ENCODE measurements around the gene OR2C3.
"Not testable (repeated sequence)": the region's sequence is repeated elsewhere in the genome, so short reads cannot be mapped to it uniquely, and the experiment has no call there.

OR2C3 gene

GRCh38 chr1:247540581-247540980 is 4.3 kb upstream of the OR2C3 start:
- no peak for DNase-seq (ENCODE audit: low read depth in 1 of 2, low spot score in 1 of 2)
- in situ Hi-C loops (cut with HindIII; ENCODE audit: low pct_unique_long_range_greater_than_20kb, low sequenced_read_pairs): no loop called here
- no peak for TF ChIP-seq JUND (IDR thresholded peaks at IDR 0.05; ENCODE audit: low read depth)

GRCh38 chr1:247539215-247539614 is 3.0 kb upstream of the OR2C3 start:
- no peak for TF ChIP-seq JUND (IDR thresholded peaks at IDR 0.05; ENCODE audit: low read depth)
- in situ Hi-C loops (cut with HindIII; ENCODE audit: low pct_unique_long_range_greater_than_20kb, low sequenced_read_pairs): no loop called here
- no peak for DNase-seq (ENCODE audit: low read depth in 1 of 2, low spot score in 1 of 2)

GRCh38 chr1:247538561-247538960 is 2.3 kb upstream of the OR2C3 start:
- in situ Hi-C loops (cut with HindIII; ENCODE audit: low pct_unique_long_range_greater_than_20kb, low sequenced_read_pairs): no loop called here
- no peak for TF ChIP-seq JUND (IDR thresholded peaks at IDR 0.05; ENCODE audit: low read depth)
- DNase-seq (ENCODE audit: low read depth in 1 of 2, low spot score in 1 of 2): no peak

GRCh38 chr1:247535402-247535801 is 838 bp downstream of the OR2C3 start:
- no peak for DNase-seq (ENCODE audit: low read depth in 1 of 2, low spot score in 1 of 2)
- in situ Hi-C loops (cut with HindIII; ENCODE audit: low pct_unique_long_range_greater_than_20kb, low sequenced_read_pairs): no loop called here
- no peak for TF ChIP-seq JUND (IDR thresholded peaks at IDR 0.05; ENCODE audit: low read depth)

- in situ Hi-C loops (cut with HindIII; ENCODE audit: low pct_unique_long_range_greater_than_20kb, low sequenced_read_pairs): no loop called here
- no peak for TF ChIP-seq JUND (IDR thresholded peaks at IDR 0.05; ENCODE audit: low read depth)
- no peak for DNase-seq (ENCODE audit: low read depth in 1 of 2, low spot score in 1 of 2)
Observed at GRCh38 chr1:247531937-247532336, 4.3 kb downstream of the OR2C3 start.

- in situ Hi-C loops (cut with HindIII; ENCODE audit: low pct_unique_long_range_greater_than_20kb, low sequenced_read_pairs): no loop called here
- no peak for DNase-seq (ENCODE audit: low read depth in 1 of 2, low spot score in 1 of 2)
- no peak for TF ChIP-seq JUND (IDR thresholded peaks at IDR 0.05; ENCODE audit: low read depth)
Observed at GRCh38 chr1:247530785-247531184, 5.5 kb downstream of the OR2C3 start.

GRCh38 chr1:247529771-247530355 is 6.4 kb downstream of the OR2C3 start:
- no peak for DNase-seq (ENCODE audit: low read depth in 1 of 2, low spot score in 1 of 2)
- in situ Hi-C loops (cut with HindIII; ENCODE audit: low pct_unique_long_range_greater_than_20kb, low sequenced_read_pairs): no loop called here
- no peak for TF ChIP-seq JUND (IDR thresholded peaks at IDR 0.05; ENCODE audit: low read depth)

- DNase-seq (ENCODE audit: low read depth in 1 of 2, low spot score in 1 of 2): no peak
- TF ChIP-seq JUND (IDR thresholded peaks at IDR 0.05; ENCODE audit: low read depth): no peak
- in situ Hi-C loops (cut with HindIII; ENCODE audit: low pct_unique_long_range_greater_than_20kb, low sequenced_read_pairs): no loop called here
Observed at GRCh38 chr1:247528812-247529474, 7.3 kb downstream of the OR2C3 start.

GRCh38 chr1:247521886-247522285 is 14.4 kb downstream of the OR2C3 start:
- in situ Hi-C loops (cut with HindIII; ENCODE audit: low pct_unique_long_range_greater_than_20kb, low sequenced_read_pairs); DNase-seq (ENCODE audit: low read depth in 1 of 2, low spot score in 1 of 2): not testable (repeated sequence)

GRCh38 chr1:247518613-247518891 is 17.7 kb downstream of the OR2C3 start:
- in situ Hi-C loops (cut with HindIII; ENCODE audit: low pct_unique_long_range_greater_than_20kb, low sequenced_read_pairs): no loop called here
- TF ChIP-seq JUND (IDR thresholded peaks at IDR 0.05; ENCODE audit: low read depth): no peak
- DNase-seq (ENCODE audit: low read depth in 1 of 2, low spot score in 1 of 2): no peak

GRCh38 chr1:247517795-247518612 is 18.2 kb downstream of the OR2C3 start:
- no peak for TF ChIP-seq JUND (IDR thresholded peaks at IDR 0.05; ENCODE audit: low read depth)
- in situ Hi-C loops (cut with HindIII; ENCODE audit: low pct_unique_long_range_greater_than_20kb, low sequenced_read_pairs): no loop called here
- DNase-seq (ENCODE audit: low read depth in 1 of 2, low spot score in 1 of 2): no peak

- in situ Hi-C loops (cut with HindIII; ENCODE audit: low pct_unique_long_range_greater_than_20kb, low sequenced_read_pairs): no loop called here
- DNase-seq (ENCODE audit: low read depth in 1 of 2, low spot score in 1 of 2): no peak
- no peak for TF ChIP-seq JUND (IDR thresholded peaks at IDR 0.05; ENCODE audit: low read depth)
Observed at GRCh38 chr1:247506831-247507230, 29.4 kb downstream of the OR2C3 start.

GRCh38 chr1:247500865-247501264 is 35.4 kb downstream of the OR2C3 start:
- in situ Hi-C loops (cut with HindIII; ENCODE audit: low pct_unique_long_range_greater_than_20kb, low sequenced_read_pairs): no loop called here
- no peak for TF ChIP-seq JUND (IDR thresholded peaks at IDR 0.05; ENCODE audit: low read depth)
- DNase-seq (ENCODE audit: low read depth in 1 of 2, low spot score in 1 of 2): no peak

All from T47D (cell line).